Activated CD4-positive, CD25-positive, alpha-beta regulatory T cell treated with anti-CD3 and anti-CD28 coated beads, Interleukin-2, amount 50 U/mL, for 16 hours (primary cell): ENCODE data around the gene POLR3E.

ENCODE experiments used
- DNase-seq: peaks from one replicate; pipeline ENCODE4 v3.0.0-alpha.2; 2020; ENCODE audit warnings: low read depth, low spot score

POLR3E gene

GRCh38 chr16:22297114-22297870, at the start of gene POLR3E:
Gene POLR3E (plus strand): TSS chr16:22297409. CDS start chr16:22302969, 5,560 bp downstream.
- DNase-seq, result peak; percentile 100

GRCh38 chr16:22250522-22250921, 46.7 kb upstream of the POLR3E start:
- no peak for DNase-seq

DNA sequence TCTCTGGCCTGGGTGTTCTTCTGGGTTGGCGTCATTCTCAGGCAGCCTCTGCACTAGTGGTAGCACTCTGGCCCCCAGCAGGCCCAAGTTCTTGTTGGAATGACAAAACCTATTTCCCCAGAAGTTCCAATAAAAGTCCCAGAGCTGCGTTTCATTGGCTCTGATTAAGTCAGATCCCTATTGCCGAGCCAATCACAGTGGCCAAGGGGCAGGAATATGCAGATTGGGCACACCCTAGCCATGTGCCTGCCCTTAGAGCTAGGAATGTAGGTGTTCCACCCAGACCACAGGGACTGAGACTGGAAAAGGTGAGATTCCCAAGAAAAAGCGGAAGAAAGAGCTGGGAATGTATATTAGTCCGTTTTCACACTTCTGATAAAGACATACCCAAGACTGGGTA, 44.9 kb upstream of the POLR3E start:
- no peak for DNase-seq

DNA sequence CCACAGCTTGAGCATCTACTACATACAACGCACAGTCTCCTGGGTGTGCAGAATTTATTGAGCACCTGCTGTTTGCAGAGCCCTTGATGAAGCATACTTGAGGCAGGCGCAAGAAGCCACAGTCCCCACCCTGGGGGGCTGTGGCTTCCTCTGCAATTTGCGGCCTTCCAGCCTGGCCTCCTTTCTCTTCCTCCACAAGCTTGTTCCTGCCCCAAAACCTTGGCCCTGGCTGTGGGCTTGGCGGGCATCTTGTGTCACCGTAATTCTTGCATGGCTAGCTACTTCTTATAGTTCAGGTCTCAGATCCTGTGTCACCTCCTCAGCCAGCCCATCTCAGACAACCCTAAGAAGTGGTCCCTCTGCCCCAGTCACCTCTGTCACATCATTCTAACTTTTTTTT, 43.9 kb upstream of the POLR3E start:
- no peak for DNase-seq

- no peak for DNase-seq
Observed at GRCh38 chr16:22255335-22255734, 41.9 kb upstream of the POLR3E start.

GRCh38 chr16:22257440-22257839, 39.8 kb upstream of the POLR3E start:
- DNase-seq, result no peak

- DNase-seq, result no peak
Observed at GRCh38 chr16:22260490-22260889, 36.7 kb upstream of the POLR3E start.

- no peak for DNase-seq
Observed at GRCh38 chr16:22262460-22262859, 34.7 kb upstream of the POLR3E start.

DNA sequence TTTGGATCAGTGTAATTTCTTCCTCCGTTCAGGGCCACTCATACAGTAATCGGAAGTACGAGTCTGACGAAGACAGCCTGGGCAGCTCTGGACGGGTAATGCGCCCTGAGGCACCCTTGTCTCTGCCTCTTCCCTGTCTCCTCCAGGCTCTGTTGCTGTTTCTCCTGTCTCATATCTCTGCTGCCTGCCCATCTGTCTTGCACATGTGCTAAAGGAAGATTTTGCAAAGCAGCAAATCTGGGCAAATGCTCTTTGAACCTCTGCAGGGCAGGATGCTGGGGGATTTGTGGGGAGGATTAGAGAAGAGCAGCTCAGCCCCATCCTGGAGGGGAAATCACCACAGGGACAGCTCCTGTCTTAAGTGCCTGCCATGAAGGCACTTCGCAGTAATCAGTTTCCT, 32.4 kb upstream of the POLR3E start:
- no peak for DNase-seq

DNA sequence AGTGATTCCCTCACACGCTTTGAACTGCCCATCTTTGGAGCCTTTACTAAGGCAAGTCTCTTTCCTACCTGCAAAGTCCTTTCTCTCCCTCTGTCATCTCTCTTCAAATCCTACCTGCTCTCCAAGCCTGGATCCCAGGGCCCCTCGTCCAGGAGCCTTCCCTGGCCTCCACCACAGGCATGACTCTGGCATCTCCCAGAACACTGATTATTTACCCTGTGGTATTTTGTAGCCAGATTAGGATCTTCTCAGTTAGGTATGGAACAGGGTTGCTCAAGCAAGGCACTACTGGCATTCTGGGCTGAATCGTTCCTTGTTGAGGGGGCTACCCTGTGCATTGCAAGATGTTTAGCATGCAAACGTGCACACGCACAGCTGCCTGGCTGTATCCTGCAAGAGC, 31.9 kb upstream of the POLR3E start:
- DNase-seq, result no peak

DNA sequence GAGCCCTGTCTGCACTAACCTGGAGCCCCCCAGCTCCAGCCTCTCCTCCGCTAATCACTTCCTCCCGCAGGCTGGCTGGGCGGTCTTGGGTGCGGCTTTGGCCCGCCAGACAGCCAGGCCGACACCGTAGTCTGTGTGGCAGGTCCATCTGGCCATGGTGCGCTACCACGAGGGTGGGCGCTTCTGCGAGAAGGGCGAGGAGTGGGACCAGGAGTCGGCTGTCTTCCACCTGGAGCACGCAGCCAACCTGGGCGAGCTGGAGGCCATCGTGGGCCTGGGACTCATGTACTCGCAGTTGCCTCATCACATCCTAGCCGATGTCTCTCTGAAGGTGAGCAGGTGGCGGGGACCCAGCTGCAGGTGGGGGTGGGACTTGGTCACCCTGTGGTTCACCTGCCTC, 30.7 kb upstream of the POLR3E start:
- no peak for DNase-seq

DNA sequence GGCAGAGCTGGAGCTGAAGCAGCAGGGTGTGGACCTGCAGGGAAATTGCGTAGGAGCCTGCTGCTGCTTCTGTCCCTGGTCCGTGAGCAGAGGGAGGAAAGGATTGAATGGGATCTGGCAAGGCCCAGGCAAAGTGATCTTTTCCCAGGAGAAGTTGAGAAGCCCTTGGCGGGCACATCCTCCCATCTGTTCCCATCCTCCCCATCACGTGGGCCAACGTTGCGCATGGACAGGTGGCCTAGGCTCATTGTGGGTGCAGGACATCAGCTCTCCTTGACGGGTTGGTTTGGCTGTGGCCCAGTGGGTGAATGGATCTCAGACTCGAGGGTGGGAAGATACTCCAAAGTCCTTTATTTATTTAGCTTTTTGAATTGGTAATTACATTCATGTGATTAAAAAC, 29.4 kb upstream of the POLR3E start:
- no peak for DNase-seq

DNA sequence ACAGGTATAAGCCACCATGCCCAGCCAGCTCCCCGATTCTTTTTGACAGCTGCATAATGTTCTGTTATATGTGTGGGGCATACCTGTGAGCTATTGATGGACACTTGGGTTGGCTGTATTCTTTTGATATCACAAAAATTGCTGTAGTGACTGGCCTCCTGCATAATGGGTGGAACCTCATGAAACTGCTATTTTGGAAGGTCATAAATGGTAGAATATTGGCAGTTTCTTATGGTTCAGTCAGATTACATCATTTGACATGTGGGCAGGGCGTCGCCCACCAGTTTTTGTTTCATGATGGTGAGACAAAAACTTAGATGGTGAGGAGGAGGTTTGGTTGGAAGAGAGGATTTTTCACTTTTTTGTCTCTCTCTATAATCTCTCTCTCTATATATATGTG, 26.7 kb upstream of the POLR3E start:
- DNase-seq, result no peak

DNA sequence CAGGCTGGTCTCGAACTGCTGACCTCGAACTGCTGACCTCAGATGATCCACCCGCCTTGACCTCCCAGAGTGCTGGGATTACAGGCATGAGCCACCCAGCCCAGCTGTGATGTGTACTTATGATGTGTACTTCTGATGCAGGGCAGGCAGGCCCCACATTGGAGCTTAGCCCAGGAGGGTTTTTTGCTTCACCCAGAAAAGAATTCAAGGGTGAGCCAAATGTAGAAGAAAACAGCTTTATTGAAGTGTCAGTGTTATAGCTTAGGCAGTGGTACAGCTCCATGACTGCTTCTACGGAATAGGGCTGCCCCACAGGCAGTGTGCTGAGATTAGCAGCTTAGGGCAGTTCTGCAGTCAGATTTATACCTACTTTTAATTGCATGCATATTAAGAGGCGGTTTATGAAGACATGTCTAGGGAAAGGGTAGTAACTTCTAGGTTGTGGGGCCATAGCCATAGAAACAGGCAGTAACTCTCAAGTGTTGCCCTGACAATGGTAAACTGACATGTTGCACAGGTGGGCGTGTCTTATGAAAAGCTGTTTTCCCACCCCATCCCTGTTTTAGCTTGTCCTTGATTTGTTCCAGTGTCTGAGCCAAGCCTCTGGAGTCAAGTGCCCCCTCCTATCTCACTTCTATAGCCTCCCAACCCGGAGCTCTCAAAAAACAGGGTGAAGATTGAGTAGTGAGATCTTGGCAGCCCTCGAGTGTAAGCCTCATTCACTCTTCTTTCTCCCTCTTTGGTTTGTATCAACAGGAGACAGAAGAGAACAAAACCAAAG, 24.1 kb upstream of the POLR3E start:
- DNase-seq, result no peak

- DNase-seq, result no peak
Observed at GRCh38 chr16:22274916-22275315, 22.3 kb upstream of the POLR3E start.

DNA sequence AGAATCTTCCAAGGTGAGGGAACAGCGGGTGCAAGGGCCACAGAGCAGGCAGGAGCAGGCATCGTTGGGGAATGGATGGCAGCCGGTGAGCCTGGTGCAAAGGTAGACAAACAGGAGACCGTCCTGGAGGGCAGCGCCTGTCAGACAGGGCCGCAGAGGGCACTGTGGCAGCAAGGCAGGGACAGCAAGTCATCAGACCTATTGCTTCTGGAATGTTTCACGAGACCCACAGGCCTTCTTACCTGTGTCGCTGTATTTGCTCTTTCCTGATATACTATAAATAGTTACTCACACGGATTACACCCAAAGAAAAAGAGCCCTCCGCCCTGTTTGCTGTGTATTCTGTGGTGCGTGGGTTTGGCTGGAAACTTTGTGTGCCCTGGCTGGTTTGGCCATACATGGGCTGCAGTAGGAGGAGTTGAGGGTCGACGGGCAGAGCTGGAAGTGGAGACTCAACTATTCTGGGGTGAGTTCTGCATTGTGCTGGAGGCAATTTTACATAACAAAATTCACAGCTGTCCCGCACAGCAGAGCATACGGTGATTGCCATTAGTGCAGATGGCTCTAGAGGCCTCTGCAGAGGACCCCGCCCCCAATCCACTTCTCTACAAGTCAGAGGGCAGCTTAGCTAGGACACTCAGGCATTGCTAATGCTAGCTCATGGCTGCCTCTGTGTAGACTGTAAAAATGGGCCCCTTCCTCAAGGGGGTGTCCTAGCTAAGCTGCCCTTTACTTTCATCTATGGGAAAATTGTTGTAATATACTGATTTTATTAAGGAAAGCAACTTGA, 18.6 kb upstream of the POLR3E start:
- no peak for DNase-seq

- no peak for DNase-seq
Observed at GRCh38 chr16:22282254-22282892, 14.8 kb upstream of the POLR3E start.

DNA sequence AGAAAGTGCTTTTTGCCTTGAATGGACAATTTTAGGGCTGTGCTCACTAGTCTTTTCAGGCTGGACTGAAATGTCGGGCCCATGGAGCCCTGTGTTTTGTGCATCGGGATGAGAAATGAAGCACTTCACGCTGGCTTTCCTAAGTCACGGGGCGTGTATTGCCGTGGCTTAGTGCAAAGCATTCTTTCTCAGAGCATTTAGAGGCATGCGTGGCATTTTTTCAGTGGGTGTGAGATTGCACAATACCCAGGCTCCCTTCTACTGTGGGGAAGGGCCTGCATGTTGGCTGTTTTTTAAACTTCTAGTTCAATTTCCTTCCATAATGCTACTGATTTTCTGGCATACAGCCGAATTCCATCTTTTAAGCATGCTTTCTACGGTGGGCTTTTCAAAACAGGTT, 12.6 kb upstream of the POLR3E start:
- DNase-seq, result no peak

DNA sequence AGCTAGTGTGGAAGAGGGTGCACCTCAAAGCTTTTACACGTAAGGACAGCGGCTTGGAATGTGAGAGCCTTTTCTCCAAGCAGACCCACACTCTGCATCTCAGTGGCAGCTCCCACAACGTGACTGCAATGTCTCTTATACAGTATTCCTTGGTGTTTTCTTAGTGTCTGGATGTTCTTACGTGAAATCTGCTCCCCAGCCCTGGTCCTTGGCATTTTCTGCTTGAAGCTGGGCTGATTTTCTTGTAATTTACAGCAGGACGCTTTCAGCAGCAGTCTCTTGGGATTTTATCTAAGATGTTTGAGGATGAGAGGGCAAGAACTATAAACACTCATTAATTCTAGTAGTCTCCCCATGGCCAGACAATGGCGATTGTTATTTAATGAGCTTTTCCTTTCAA, 12.1 kb upstream of the POLR3E start:
- DNase-seq, result no peak

DNA sequence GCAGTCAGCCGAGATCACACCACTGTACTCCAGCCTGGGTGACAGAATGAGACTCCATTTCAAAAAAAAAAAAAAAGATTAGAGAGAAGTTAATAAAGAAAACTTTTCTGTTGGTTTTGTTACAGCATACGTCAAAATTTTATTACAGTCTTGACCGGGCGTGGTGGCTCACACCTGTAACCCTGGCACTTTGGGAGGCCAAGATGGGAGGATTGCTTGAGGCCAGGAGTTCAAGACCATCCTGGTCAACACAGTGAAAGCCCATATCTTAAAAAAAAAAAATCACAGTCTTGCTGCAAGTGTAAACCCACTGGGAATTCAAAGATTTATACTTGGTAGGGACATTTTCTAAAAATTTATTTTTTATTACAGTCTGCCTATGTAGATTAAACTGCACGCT, 6.2 kb upstream of the POLR3E start:
- DNase-seq, result no peak

DNA sequence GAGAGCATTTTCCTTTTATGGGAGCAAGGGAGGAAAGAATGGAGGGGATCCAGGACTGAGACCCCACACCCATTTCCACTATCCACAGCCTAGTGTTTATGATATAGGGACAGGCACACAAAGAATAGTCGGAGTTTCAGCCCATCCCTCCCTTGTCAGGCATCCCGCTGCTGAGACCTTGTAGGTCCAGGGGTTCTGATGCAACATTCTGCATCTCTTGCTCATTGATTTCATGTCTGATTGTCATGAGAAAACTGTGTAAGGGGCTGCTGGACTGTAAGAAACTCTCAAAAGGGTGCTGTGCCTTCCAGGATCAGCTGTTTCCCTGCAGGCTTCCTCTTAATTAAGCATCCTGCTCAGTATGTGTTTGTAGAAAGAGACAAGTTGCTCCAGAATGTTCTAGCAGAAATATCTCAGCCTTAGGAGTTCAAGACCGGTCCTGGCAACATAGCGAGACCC, 5.3 kb upstream of the POLR3E start:
- DNase-seq, result no peak

- DNase-seq, result no peak
Observed at GRCh38 chr16:22292320-22292719, 4.9 kb upstream of the POLR3E start.
